Mucosa of stomach (tissue), 1 donor: ENCODE data around the gene PREX1.
"Not testable (repeated sequence)": the region's sequence is repeated elsewhere in the genome, so short reads cannot be mapped to it uniquely, and the experiment has no call there.

Experiments used
- H3K27me3 ChIP-seq: one replicate; pipeline ENCODE4 v1.7.0; 2013; ENCODE audit warnings: mild to moderate bottlenecking, low read length; ENCODE audit not compliant: control insufficient read depth, insufficient read depth
- H3K36me3 ChIP-seq: one replicate; pipeline ENCODE4 v1.7.0; 2013; ENCODE audit warnings: low read length; ENCODE audit not compliant: control insufficient read depth, insufficient read depth
- H3K4me1 ChIP-seq: one replicate; pipeline ENCODE4 v1.7.0; 2013; ENCODE audit warnings: mild to moderate bottlenecking, low read length; ENCODE audit not compliant: control insufficient read depth, insufficient read depth
- H3K4me3 ChIP-seq: one replicate; pipeline ENCODE4 v1.7.0; 2013; ENCODE audit warnings: low read length
- H3K9ac ChIP-seq: one replicate; pipeline ENCODE4 v1.7.0; 2013; ENCODE audit warnings: mild to moderate bottlenecking, low read length, moderate library complexity
- H3K9me3 ChIP-seq: one replicate; pipeline ENCODE4 v1.7.0; 2013; ENCODE audit warnings: mild to moderate bottlenecking, low read length, moderate library complexity; ENCODE audit not compliant: control insufficient read depth
- donor health status: Pancreatic carcinoma.

The PREX1 gene

GRCh38 chr20:48598303-48598941 lies 229.4 kb downstream of the PREX1 start:
- not testable (repeated sequence) for H3K9ac ChIP-seq

GRCh38 chr20:48597521-48598302 lies 230.1 kb downstream of the PREX1 start:
- Histone ChIP-seq H3K9me3 (no peaks in the 10 kb centered on the region), H3K9ac (no peak overlapping the region), H3K36me3 (no peaks in the 10 kb centered on the region), H3K4me3 (no peak overlapping the region), H3K4me1 (no peaks in the 10 kb centered on the region), H3K27me3 (no peaks in the 10 kb centered on the region)

More at GRCh38 chr20:48598303-48598941, 229.4 kb downstream of the PREX1 start:
- not testable (repeated sequence) for H3K4me1 ChIP-seq, H3K27me3 ChIP-seq, H3K36me3 ChIP-seq, H3K9me3 ChIP-seq, H3K4me3 ChIP-seq

GRCh38 chr20:48596334-48596898 lies 231.4 kb downstream of the PREX1 start:
- H3K9me3 ChIP-seq: no peaks in the 10 kb centered on the region
- no peaks in the 10 kb centered on the region for H3K27me3 ChIP-seq
- no peak overlapping the region for H3K4me3 ChIP-seq
- H3K9ac ChIP-seq: no peak overlapping the region
- no peaks in the 10 kb centered on the region for H3K36me3 ChIP-seq
- H3K4me1 ChIP-seq: no peaks in the 10 kb centered on the region

GRCh38 chr20:48595495-48596333 lies 232.1 kb downstream of the PREX1 start:
- Histone ChIP-seq H3K4me1 (no peaks in the 10 kb centered on the region), H3K9me3 (no peaks in the 10 kb centered on the region), H3K27me3 (no peaks in the 10 kb centered on the region), H3K4me3 (no peak overlapping the region), H3K36me3 (no peaks in the 10 kb centered on the region), H3K9ac (no peak overlapping the region)

GRCh38 chr20:48594533-48594932 lies 233.3 kb downstream of the PREX1 start:
- H3K9ac ChIP-seq: no peak overlapping the region
- no peak overlapping the region for H3K4me3 ChIP-seq
- no peaks in the 10 kb centered on the region for H3K27me3 ChIP-seq
- H3K36me3 ChIP-seq: no peaks in the 10 kb centered on the region
- no peaks in the 10 kb centered on the region for H3K4me1 ChIP-seq
- no peaks in the 10 kb centered on the region for H3K9me3 ChIP-seq

GRCh38 chr20:48592107-48592940 lies 235.5 kb downstream of the PREX1 start:
- H3K9ac ChIP-seq: no peak overlapping the region
- H3K36me3 ChIP-seq: no peaks in the 10 kb centered on the region
- H3K4me1 ChIP-seq: no peaks in the 10 kb centered on the region
- H3K27me3 ChIP-seq: no peaks in the 10 kb centered on the region
- no peak overlapping the region for H3K4me3 ChIP-seq
- H3K9me3 ChIP-seq: no peaks in the 10 kb centered on the region

- Histone ChIP-seq H3K4me3 (no peak overlapping the region), H3K36me3 (no peaks in the 10 kb centered on the region), H3K9ac (no peak overlapping the region), H3K4me1 (peaks cover 35% of the 10 kb centered on the region), H3K27me3 (peaks cover 4% of the 10 kb centered on the region), H3K9me3 (no peaks in the 10 kb centered on the region)
Observed at GRCh38 chr20:48586730-48587129, 241.1 kb downstream of the PREX1 start.

GRCh38 chr20:48585061-48585870 lies 242.5 kb downstream of the PREX1 start:
- Histone ChIP-seq H3K4me3 (no peak overlapping the region), H3K9ac (no peak overlapping the region), H3K36me3 (no peaks in the 10 kb centered on the region), H3K4me1 (peaks cover 35% of the 10 kb centered on the region), H3K9me3 (no peaks in the 10 kb centered on the region), H3K27me3 (peaks cover 4% of the 10 kb centered on the region)

GRCh38 chr20:48584391-48585060 lies 243.3 kb downstream of the PREX1 start:
- H3K27me3 ChIP-seq: peaks cover 4% of the 10 kb centered on the region
- no peak overlapping the region for H3K4me3 ChIP-seq
- H3K9ac ChIP-seq: no peak overlapping the region

GRCh38 chr20:48583801-48584200 lies 244.0 kb downstream of the PREX1 start:
- no peaks in the 10 kb centered on the region for H3K36me3 ChIP-seq
- H3K4me3 ChIP-seq: no peak overlapping the region
- no peaks in the 10 kb centered on the region for H3K9me3 ChIP-seq
- H3K9ac ChIP-seq: no peak overlapping the region
- peaks cover 35% of the 10 kb centered on the region for H3K4me1 ChIP-seq
- H3K27me3 ChIP-seq: peaks cover 4% of the 10 kb centered on the region

More at GRCh38 chr20:48584391-48585060, 243.3 kb downstream of the PREX1 start:
- Histone ChIP-seq H3K4me1 (peaks cover 35% of the 10 kb centered on the region), H3K9me3 (no peaks in the 10 kb centered on the region), H3K36me3 (no peaks in the 10 kb centered on the region)
